SU-DHL-6 (cell line): ENCODE results near the gene SESN1.

Source experiments
- EZH2phosphoT487 ChIP-seq: fragments of 200-600 bp; sonication (generic), shearing (Covaris generic); conservative IDR thresholded peaks from 2 replicates; pipeline ENCODE4 v1.6.1; 2018; ENCODE audit warnings: mild to moderate bottlenecking, antibody characterized with exemption, low read length, moderate library complexity, mixed read lengths
- TF ChIP-seq, protein P1 (sequence below): fragments of 200-600 bp; sonication (generic); IDR thresholded peaks from one replicate; pipeline ENCODE4 v1.5.1; 2017; ENCODE audit warnings: antibody characterized with exemption, mild to moderate bottlenecking, low read length, moderate library complexity; ENCODE audit not compliant: insufficient read depth, poor library complexity, severe bottlenecking

DNA sequence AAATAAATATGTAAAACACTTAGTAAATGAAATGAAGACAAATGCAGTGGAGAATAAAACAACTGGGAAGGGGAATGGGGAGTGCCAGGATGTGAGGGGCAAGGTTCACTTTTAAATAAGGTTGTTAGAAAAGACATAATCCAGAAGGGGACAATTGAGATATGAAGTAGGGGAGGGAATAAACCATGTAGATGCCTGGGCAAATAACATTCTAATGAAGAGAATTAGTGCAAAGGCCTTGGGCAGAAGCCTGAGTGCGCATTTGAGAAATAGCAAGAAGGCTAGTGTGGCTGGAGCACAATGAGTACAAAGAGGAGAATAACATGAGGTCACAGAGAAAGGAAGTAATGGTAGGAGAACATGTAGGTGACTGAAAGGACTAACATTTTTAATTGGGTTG is 3.0 kb upstream of the SESN1 start:
- TF ChIP-seq, protein P1, sequence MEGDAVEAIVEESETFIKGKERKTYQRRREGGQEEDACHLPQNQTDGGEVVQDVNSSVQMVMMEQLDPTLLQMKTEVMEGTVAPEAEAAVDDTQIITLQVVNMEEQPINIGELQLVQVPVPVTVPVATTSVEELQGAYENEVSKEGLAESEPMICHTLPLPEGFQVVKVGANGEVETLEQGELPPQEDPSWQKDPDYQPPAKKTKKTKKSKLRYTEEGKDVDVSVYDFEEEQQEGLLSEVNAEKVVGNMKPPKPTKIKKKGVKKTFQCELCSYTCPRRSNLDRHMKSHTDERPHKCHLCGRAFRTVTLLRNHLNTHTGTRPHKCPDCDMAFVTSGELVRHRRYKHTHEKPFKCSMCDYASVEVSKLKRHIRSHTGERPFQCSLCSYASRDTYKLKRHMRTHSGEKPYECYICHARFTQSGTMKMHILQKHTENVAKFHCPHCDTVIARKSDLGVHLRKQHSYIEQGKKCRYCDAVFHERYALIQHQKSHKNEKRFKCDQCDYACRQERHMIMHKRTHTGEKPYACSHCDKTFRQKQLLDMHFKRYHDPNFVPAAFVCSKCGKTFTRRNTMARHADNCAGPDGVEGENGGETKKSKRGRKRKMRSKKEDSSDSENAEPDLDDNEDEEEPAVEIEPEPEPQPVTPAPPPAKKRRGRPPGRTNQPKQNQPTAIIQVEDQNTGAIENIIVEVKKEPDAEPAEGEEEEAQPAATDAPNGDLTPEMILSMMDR: no peak
- no peak for TF ChIP-seq EZH2phosphoT487
